A549 (cell line): Measurements from ENCODE around the gene SELL. TPM values are rescaled to one million over a fixed set of nuclear protein-coding genes. Genes with fewer than 3 reads are reported as not detected.
"Not testable (repeated sequence)": the region's sequence is repeated elsewhere in the genome, so short reads cannot be mapped to it uniquely, and the experiment has no call there.

ENCODE experiments used
- ATAC-seq, 2 experiments: fragments of 200-7000 bp in 1 of 2; fragments of >200 bp in 1 of 2; cut with Nextera tagmentation in 1 of 2; cut with Tn5 transposase in 1 of 2; 3 replicates each; pipeline versions ENCODE4 v1.8.0 to v1.9.1; 2018 to 2020; ENCODE audit warnings: mild to moderate bottlenecking in 1 of 2, moderate library complexity in 1 of 2
- CTCF ChIA-PET: fragments of 300-600 bp; sonication (Branson Sonifier 250); formaldehyde crosslinking; extraction: SDS; loops from one replicate; lab custom pipeline; 2021; ENCODE audit warnings: antibody characterized with exemption, inconsistent platforms; lab: Yijun Ruan, JAX
- POLR2A ChIA-PET: fragments of 350-600 bp; formaldehyde crosslinking; extraction: SDS; loops from one replicate; lab custom pipeline; 2021; ENCODE audit warnings: antibody characterized with exemption, inconsistent platforms; lab: Yijun Ruan, JAX
- DNase-seq, 2 experiments: peaks; one replicate each; pipeline versions ENCODE4 v3.0.0 to v3.0.0-alpha.2; 2011 to 2016; ENCODE audit warnings: low read depth in 1 of 2, low spot score in 1 of 2
- FAIRE-seq: peaks from 2 replicates; lab custom pipeline; 2011; peaks lifted over from hg19 to GRCh38; lab: Jason Lieb, UNC
- H3K27ac ChIP-seq, 2 experiments: fragments of >200 bp; sonication (Bioruptor Twin); formaldehyde crosslinking; 3 replicates each; pipeline ENCODE4 v1.5.1; 2016 to 2017
- H3K4me1 ChIP-seq: fragments of >200 bp; sonication (Bioruptor Twin); formaldehyde crosslinking; 3 replicates; pipeline ENCODE4 v1.6.1; 2016
- H3K4me2 ChIP-seq: fragments of >200 bp; sonication (Bioruptor Twin); formaldehyde crosslinking; 3 replicates; pipeline ENCODE4 v1.6.1; 2016
- H3K4me3 ChIP-seq: fragments of >200 bp; sonication (Bioruptor Twin); formaldehyde crosslinking; 3 replicates; pipeline ENCODE4 v1.5.1; 2016
- H3K9me3 ChIP-seq: fragments of >200 bp; sonication (Bioruptor Twin); formaldehyde crosslinking; 3 replicates; pipeline ENCODE4 v1.6.1; 2016
- CEBPB ChIP-seq, 2 experiments: fragments of >200 bp in 1 of 2; sonication (Bioruptor Twin) in 1 of 2; formaldehyde crosslinking in 1 of 2; IDR thresholded peaks; 2 replicates each; pipeline ENCODE4 v1.6.1; 2012 to 2016
- EHMT2 ChIP-seq: fragments of 200-600 bp; sonication (generic); IDR thresholded peaks from 2 replicates; pipeline ENCODE4 v1.6.1; 2016; ENCODE audit warnings: antibody characterized with exemption, low read depth, mild to moderate bottlenecking, moderate library complexity
- ESRRA ChIP-seq: fragments of 150-350 bp; IDR thresholded peaks from 2 replicates; pipeline ENCODE4 v1.6.1; 2014; ENCODE audit warnings: mild to moderate bottlenecking, low read length, borderline replicate concordance
- FOSB ChIP-seq: fragments of 250-450 bp; sonication (Bioruptor Pico); IDR thresholded peaks from 2 replicates; pipeline ENCODE4 v1.5.0; 2020; ENCODE audit warnings: mild to moderate bottlenecking, moderate library complexity
- FOXS1 ChIP-seq: fragments of 250-450 bp; sonication (Bioruptor Pico); IDR thresholded peaks from 2 replicates; pipeline ENCODE4 v1.5.0; 2020; ENCODE audit warnings: mild to moderate bottlenecking, moderate library complexity
- GATA3 ChIP-seq: IDR thresholded peaks from 2 replicates; pipeline ENCODE4 v1.6.1; 2012; ENCODE audit warnings: borderline replicate concordance
- HEYL ChIP-seq: fragments of 250-450 bp; sonication (Bioruptor Pico); IDR thresholded peaks from 2 replicates; pipeline ENCODE4 v1.8.0; 2021; ENCODE audit warnings: mild to moderate bottlenecking, moderate library complexity
- HOXB13 ChIP-seq: fragments of 250-450 bp; sonication (Bioruptor Pico); IDR thresholded peaks from 2 replicates; pipeline ENCODE4 v1.5.0; 2020; ENCODE audit warnings: low read depth, mild to moderate bottlenecking, moderate library complexity
- HOXB5 ChIP-seq: fragments of 250-450 bp; sonication (Bioruptor Pico); IDR thresholded peaks from 2 replicates; pipeline ENCODE4 v1.5.0; 2020; ENCODE audit warnings: mild to moderate bottlenecking, moderate library complexity
- KDM5A ChIP-seq: fragments of 200-600 bp; sonication (generic); IDR thresholded peaks from 2 replicates; pipeline ENCODE4 v1.6.1; 2016; ENCODE audit warnings: antibody characterized with exemption, mild to moderate bottlenecking
- NFE2L2 ChIP-seq: fragments of 150-350 bp; conservative IDR thresholded peaks from 2 replicates; pipeline ENCODE4 v1.6.1; 2014; ENCODE audit warnings: low read length
- NR3C1 ChIP-seq: fragments of >200 bp; sonication (Bioruptor Twin); formaldehyde crosslinking; IDR thresholded peaks from 3 replicates; pipeline ENCODE4 v1.6.1; 2017
- POLR2A ChIP-seq: IDR thresholded peaks from 2 replicates; pipeline ENCODE4 v1.6.1; 2012; ENCODE audit warnings: mild to moderate bottlenecking, low read length
- POLR2AphosphoS2 ChIP-seq: conservative IDR thresholded peaks from 2 replicates; pipeline ENCODE4 v1.6.1; 2012; ENCODE audit warnings: low read length, improper control_type of control experiment, inconsistent platforms
- RFX5 ChIP-seq: fragments of 450-650 bp; IDR thresholded peaks from 2 replicates; pipeline ENCODE4 v1.7.1; 2014; ENCODE audit warnings: antibody characterized with exemption, mild to moderate bottlenecking, moderate library complexity
- TP53 ChIP-seq: fragments of 250-450 bp; sonication (Bioruptor Pico); IDR thresholded peaks from 2 replicates; pipeline ENCODE4 v1.5.0; 2021; ENCODE audit warnings: mild to moderate bottlenecking, moderate library complexity
- ZC3H11A ChIP-seq: fragments of 450-650 bp; IDR thresholded peaks from 2 replicates; pipeline ENCODE4 v1.6.1; 2014; ENCODE audit warnings: antibody characterized with exemption, mild to moderate bottlenecking
- WGBS: methylation state at CpG from one replicate; pipeline ENCODE4 v1.1.6; 2017; ENCODE audit errors: missing lambda C conversion rate; 5-methylcytosine and 5-hydroxymethylcytosine counted together
- polyA plus RNA-seq, 4 experiments: library from polyadenylated mRNA; depleted of rRNA in 3 of 4; stranded (reverse); fragments of >200 nt; fragmentation: RNase III in 1 of 4; extraction: RNeasy Plus Mini Kit Qiagen cat#74134 plus additional on column Dnase treatment in 1 of 4; gene quantifications; 2 replicates in 3 of 4; 3 replicates in 1 of 4; pipeline ENCODE4 v1.2.3, GENCODE V29; 2011 to 2017
- TF ChIP-seq, protein P1 (sequence below): fragments of 150-350 bp; IDR thresholded peaks from 2 replicates; pipeline ENCODE4 v1.6.1; 2014; ENCODE audit warnings: low read depth, mild to moderate bottlenecking, low read length
- TF ChIP-seq, protein P2 (sequence below): fragments of >200 bp; sonication (Bioruptor Twin); formaldehyde crosslinking; IDR thresholded peaks from 3 replicates; pipeline ENCODE4 v1.6.1; 2016
- TF ChIP-seq, protein P3 (sequence below): IDR thresholded peaks from 2 replicates; pipeline ENCODE4 v1.6.1; 2012
- TF ChIP-seq, protein P4 (sequence below): IDR thresholded peaks from 2 replicates; pipeline ENCODE4 v1.6.1; 2012; ENCODE audit warnings: low read depth, borderline replicate concordance

The SELL gene
- polyA plus RNA-seq, 2 of the 4 experiments (the other 2 are of a cell fraction) = 0.39 TPM

DNA sequence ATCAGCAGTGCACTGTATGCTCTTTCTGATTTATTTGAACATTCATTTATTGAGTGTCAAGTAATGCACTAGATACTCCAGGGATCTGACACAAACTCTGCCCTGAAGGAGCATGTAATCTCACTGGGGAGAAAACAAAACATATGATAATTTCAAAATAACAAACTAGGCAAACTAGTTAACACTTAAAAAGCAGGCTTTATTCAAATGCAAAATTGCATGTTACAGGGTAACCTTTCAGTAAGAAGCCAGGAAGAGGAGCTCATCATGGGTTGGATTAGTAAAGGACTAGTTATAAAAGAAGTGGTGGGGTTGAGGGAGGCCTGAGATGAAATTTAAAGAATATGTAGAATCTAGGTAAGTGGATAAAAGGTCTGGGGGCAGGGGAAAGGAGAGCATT is 20.9 kb downstream of the SELL start:
- CTCF ChIA-PET = interaction anchor here (1.2 to 2.1 kb wide), 3 partner anchors 22 to 93 kb away, joined by 3 to 7 read pairs (median 6); no protein-coding TSS in a partner anchor
- DNase-seq (no peak), FAIRE-seq (no peak), ATAC-seq (no peak)
- H3K27ac ChIP-seq = no peak overlapping the region
- POLR2A ChIA-PET = no interaction called here
- H3K9me3 ChIP-seq = no peaks in the 10 kb centered on the region
- TF ChIP-seq FOSB (no peak), RFX5 (no peak), KDM5A (no peak), POLR2A (no peak), HOXB5 (CRISPR knock-in tag) (no peak), CEBPB (IDR thresholded peaks at IDR 0.05) (no peak), POLR2AphosphoS2 (no peak)
- TF ChIP-seq, protein P1, sequence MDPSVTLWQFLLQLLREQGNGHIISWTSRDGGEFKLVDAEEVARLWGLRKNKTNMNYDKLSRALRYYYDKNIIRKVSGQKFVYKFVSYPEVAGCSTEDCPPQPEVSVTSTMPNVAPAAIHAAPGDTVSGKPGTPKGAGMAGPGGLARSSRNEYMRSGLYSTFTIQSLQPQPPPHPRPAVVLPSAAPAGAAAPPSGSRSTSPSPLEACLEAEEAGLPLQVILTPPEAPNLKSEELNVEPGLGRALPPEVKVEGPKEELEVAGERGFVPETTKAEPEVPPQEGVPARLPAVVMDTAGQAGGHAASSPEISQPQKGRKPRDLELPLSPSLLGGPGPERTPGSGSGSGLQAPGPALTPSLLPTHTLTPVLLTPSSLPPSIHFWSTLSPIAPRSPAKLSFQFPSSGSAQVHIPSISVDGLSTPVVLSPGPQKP = no peak
- no peak overlapping the region for H3K4me2 ChIP-seq
- H3K4me1 ChIP-seq = no peaks in the 10 kb centered on the region
- H3K4me3 ChIP-seq = no peak overlapping the region

DNA sequence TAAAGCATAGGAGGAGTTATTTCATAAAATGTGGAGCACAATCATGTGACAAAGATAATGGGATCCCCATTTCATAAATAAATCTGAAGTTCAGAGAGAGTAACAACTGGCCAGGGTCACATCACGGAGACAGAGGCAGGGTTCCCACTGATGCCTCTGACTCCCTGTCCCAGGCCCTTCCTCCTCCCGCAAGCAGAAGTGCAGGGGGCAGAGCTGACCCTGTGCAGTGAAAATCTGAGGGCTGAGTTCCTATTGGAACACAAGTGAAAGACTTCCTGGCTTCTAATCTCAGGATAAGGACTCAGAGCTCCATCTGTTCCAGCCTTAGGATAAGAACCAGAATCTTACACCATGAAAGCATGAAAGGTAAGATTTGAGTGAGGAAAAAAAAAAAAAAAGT is 22.0 kb downstream of the SELL start:
- ChIA-PET POLR2A (no interaction called here), CTCF (interaction anchor here (1.8 kb wide), 1 partner anchor 23 kb away, joined by 6 read pairs; no protein-coding TSS in a partner anchor)
- Histone ChIP-seq H3K4me1 (no peaks in the 10 kb centered on the region), H3K27ac (no peak overlapping the region), H3K4me2 (no peak overlapping the region), H3K9me3 (no peaks in the 10 kb centered on the region), H3K4me3 (no peak overlapping the region)
- no peak for DNase-seq
- 67% methylated on average over 2 of the region's 2 CpGs for WGBS
- ATAC-seq = no peak
- FAIRE-seq = no peak
- TF ChIP-seq HOXB5 (CRISPR knock-in tag) = no peak
- TF ChIP-seq EHMT2 = no peak
- TF ChIP-seq POLR2AphosphoS2 = no peak
- TF ChIP-seq TP53 = no peak
- TF ChIP-seq FOXS1 (CRISPR knock-in tag) = no peak
- no peak for TF ChIP-seq ESRRA
- no peak for TF ChIP-seq RFX5
- no peak for TF ChIP-seq NFE2L2
- no peak for TF ChIP-seq CEBPB (IDR thresholded peaks at IDR 0.05)
- TF ChIP-seq HOXB13 (CRISPR knock-in tag) = no peak
- no peak for TF ChIP-seq HEYL (CRISPR knock-in tag)
- TF ChIP-seq GATA3 = no peak
- no peak for TF ChIP-seq ZC3H11A
- TF ChIP-seq, protein P2, sequence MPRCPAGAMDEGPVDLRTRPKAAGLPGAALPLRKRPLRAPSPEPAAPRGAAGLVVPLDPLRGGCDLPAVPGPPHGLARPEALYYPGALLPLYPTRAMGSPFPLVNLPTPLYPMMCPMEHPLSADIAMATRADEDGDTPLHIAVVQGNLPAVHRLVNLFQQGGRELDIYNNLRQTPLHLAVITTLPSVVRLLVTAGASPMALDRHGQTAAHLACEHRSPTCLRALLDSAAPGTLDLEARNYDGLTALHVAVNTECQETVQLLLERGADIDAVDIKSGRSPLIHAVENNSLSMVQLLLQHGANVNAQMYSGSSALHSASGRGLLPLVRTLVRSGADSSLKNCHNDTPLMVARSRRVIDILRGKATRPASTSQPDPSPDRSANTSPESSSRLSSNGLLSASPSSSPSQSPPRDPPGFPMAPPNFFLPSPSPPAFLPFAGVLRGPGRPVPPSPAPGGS = no peak
- no peak for TF ChIP-seq FOSB
- no peak for TF ChIP-seq KDM5A
- TF ChIP-seq, protein P3, sequence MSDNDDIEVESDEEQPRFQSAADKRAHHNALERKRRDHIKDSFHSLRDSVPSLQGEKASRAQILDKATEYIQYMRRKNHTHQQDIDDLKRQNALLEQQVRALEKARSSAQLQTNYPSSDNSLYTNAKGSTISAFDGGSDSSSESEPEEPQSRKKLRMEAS = no peak
- TF ChIP-seq, protein P4, sequence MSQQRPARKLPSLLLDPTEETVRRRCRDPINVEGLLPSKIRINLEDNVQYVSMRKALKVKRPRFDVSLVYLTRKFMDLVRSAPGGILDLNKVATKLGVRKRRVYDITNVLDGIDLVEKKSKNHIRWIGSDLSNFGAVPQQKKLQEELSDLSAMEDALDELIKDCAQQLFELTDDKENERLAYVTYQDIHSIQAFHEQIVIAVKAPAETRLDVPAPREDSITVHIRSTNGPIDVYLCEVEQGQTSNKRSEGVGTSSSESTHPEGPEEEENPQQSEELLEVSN = no peak
- no peak for TF ChIP-seq NR3C1

DNA sequence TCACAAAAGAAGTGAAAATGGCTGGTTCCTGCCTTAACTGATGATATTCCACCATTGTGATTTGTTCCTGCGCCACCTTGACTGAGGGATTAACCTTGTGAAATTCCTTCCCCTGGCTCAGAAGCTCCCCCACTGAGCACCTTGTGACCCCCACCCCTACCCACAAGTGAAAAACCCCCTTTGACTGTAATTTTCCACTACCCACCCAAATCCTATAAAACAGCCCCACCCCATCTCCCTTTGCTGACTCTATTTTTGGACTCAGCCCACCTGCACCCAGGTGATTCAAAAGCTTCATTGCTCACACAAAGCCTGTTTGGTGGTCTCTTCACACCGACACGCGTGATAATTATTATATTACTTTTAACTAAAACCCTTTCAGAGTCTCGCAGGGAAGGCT is 23.0 kb downstream of the SELL start:
- POLR2A ChIA-PET, CTCF ChIA-PET, H3K27ac ChIP-seq, ATAC-seq, H3K4me2 ChIP-seq, H3K4me1 ChIP-seq, FAIRE-seq, DNase-seq, H3K4me3 ChIP-seq, H3K9me3 ChIP-seq: not testable (repeated sequence)
- WGBS = 88% methylated on average over 5 of the region's 5 CpGs
